A549 (cell line): ENCODE measurements around the gene CSTA. TPM values are rescaled to one million over a fixed set of nuclear protein-coding genes. Genes with fewer than 3 reads are reported as not detected.

Source experiments
- ATAC-seq, 2 experiments: fragments of 200-7000 bp in 1 of 2; fragments of >200 bp in 1 of 2; cut with Nextera tagmentation in 1 of 2; cut with Tn5 transposase in 1 of 2; 3 replicates each; pipeline versions ENCODE4 v1.8.0 to v1.9.1; 2018 to 2020; ENCODE audit warnings: mild to moderate bottlenecking in 1 of 2, moderate library complexity in 1 of 2
- CTCF ChIA-PET: fragments of 300-600 bp; sonication (Branson Sonifier 250); formaldehyde crosslinking; extraction: SDS; loops from one replicate; lab custom pipeline; 2021; ENCODE audit warnings: antibody characterized with exemption, inconsistent platforms; lab: Yijun Ruan, JAX
- POLR2A ChIA-PET: fragments of 350-600 bp; formaldehyde crosslinking; extraction: SDS; loops from one replicate; lab custom pipeline; 2021; ENCODE audit warnings: antibody characterized with exemption, inconsistent platforms; lab: Yijun Ruan, JAX
- DNase-seq, 2 experiments: peaks; one replicate each; pipeline versions ENCODE4 v3.0.0 to v3.0.0-alpha.2; 2011 to 2016; ENCODE audit warnings: low read depth in 1 of 2, low spot score in 1 of 2
- FAIRE-seq: peaks from 2 replicates; lab custom pipeline; 2011; peaks lifted over from hg19 to GRCh38; lab: Jason Lieb, UNC
- H3K27ac ChIP-seq, 2 experiments: fragments of >200 bp; sonication (Bioruptor Twin); formaldehyde crosslinking; 3 replicates each; pipeline ENCODE4 v1.5.1; 2016 to 2017
- H3K4me1 ChIP-seq: fragments of >200 bp; sonication (Bioruptor Twin); formaldehyde crosslinking; 3 replicates; pipeline ENCODE4 v1.6.1; 2016
- H3K4me2 ChIP-seq: fragments of >200 bp; sonication (Bioruptor Twin); formaldehyde crosslinking; 3 replicates; pipeline ENCODE4 v1.6.1; 2016
- H3K4me3 ChIP-seq: fragments of >200 bp; sonication (Bioruptor Twin); formaldehyde crosslinking; 3 replicates; pipeline ENCODE4 v1.5.1; 2016
- H3K9me3 ChIP-seq: fragments of >200 bp; sonication (Bioruptor Twin); formaldehyde crosslinking; 3 replicates; pipeline ENCODE4 v1.6.1; 2016
- BCL3 ChIP-seq: fragments of >200 bp; sonication (Bioruptor Twin); formaldehyde crosslinking; IDR thresholded peaks from 3 replicates; pipeline ENCODE4 v1.6.1; 2016
- BHLHE40 ChIP-seq: IDR thresholded peaks from 2 replicates; pipeline ENCODE4 v1.6.1; 2012; ENCODE audit warnings: low read depth, low read length, inconsistent platforms
- CBX2 ChIP-seq: fragments of 200-600 bp; sonication (generic); IDR thresholded peaks from 2 replicates; pipeline ENCODE4 v1.6.1; 2016; ENCODE audit warnings: low read depth, mild to moderate bottlenecking, borderline replicate concordance
- CBX8 ChIP-seq: fragments of 200-600 bp; sonication (generic); IDR thresholded peaks from 2 replicates; pipeline ENCODE4 v1.6.1; 2016
- CHD2 ChIP-seq: fragments of 150-350 bp; IDR thresholded peaks from 2 replicates; pipeline ENCODE4 v1.6.1; 2014; ENCODE audit warnings: low read length; ENCODE audit not compliant: partially characterized antibody
- CTCF ChIP-seq: fragments of >200 bp; sonication (Bioruptor Twin); formaldehyde crosslinking; IDR thresholded peaks from 3 replicates; pipeline ENCODE4 v1.5.1; 2016
- EHF ChIP-seq: fragments of 250-450 bp; sonication (Bioruptor Pico); IDR thresholded peaks from 2 replicates; pipeline ENCODE4 v1.5.0; 2020; ENCODE audit warnings: mild to moderate bottlenecking
- ELK1 ChIP-seq: fragments of 150-350 bp; IDR thresholded peaks from 2 replicates; pipeline ENCODE4 v1.6.1; 2014; ENCODE audit warnings: low read depth, mild to moderate bottlenecking, low read length
- EP300 ChIP-seq, 2 experiments: fragments of >200 bp; sonication (Bioruptor Twin); formaldehyde crosslinking; IDR thresholded peaks; 2 replicates in 1 of 2; 3 replicates in 1 of 2; pipeline ENCODE4 v1.6.1; 2016 to 2017
- GATA3 ChIP-seq: IDR thresholded peaks from 2 replicates; pipeline ENCODE4 v1.6.1; 2012; ENCODE audit warnings: borderline replicate concordance
- HES2 ChIP-seq: fragments of >200 bp; sonication (Bioruptor Twin); formaldehyde crosslinking; IDR thresholded peaks from 2 replicates; pipeline ENCODE4 v1.6.1; 2016
- HEYL ChIP-seq: fragments of 250-450 bp; sonication (Bioruptor Pico); IDR thresholded peaks from 2 replicates; pipeline ENCODE4 v1.8.0; 2021; ENCODE audit warnings: mild to moderate bottlenecking, moderate library complexity
- HMGXB4 ChIP-seq: fragments of 250-450 bp; sonication (Bioruptor Pico); IDR thresholded peaks from 2 replicates; pipeline ENCODE4 v1.5.0; 2021; ENCODE audit warnings: mild to moderate bottlenecking, moderate library complexity, borderline replicate concordance
- HOXA7 ChIP-seq: fragments of 250-450 bp; sonication (Bioruptor Pico); IDR thresholded peaks from 2 replicates; pipeline ENCODE4 v1.5.0; 2020; ENCODE audit warnings: mild to moderate bottlenecking, moderate library complexity
- HOXB13 ChIP-seq: fragments of 250-450 bp; sonication (Bioruptor Pico); IDR thresholded peaks from 2 replicates; pipeline ENCODE4 v1.5.0; 2020; ENCODE audit warnings: low read depth, mild to moderate bottlenecking, moderate library complexity
- KDM1A ChIP-seq: fragments of 200-600 bp; sonication (generic); IDR thresholded peaks from 2 replicates; pipeline ENCODE4 v1.6.1; 2016; ENCODE audit warnings: low read depth, mild to moderate bottlenecking
- MYC ChIP-seq: IDR thresholded peaks from 2 replicates; pipeline ENCODE4 v1.6.1; 2012; ENCODE audit warnings: mild to moderate bottlenecking, inconsistent platforms, low read length, improper control_type of control experiment, borderline replicate concordance
- NFE2L2 ChIP-seq: fragments of 150-350 bp; conservative IDR thresholded peaks from 2 replicates; pipeline ENCODE4 v1.6.1; 2014; ENCODE audit warnings: low read length
- NR3C1 ChIP-seq: fragments of >200 bp; sonication (Bioruptor Twin); formaldehyde crosslinking; IDR thresholded peaks from 3 replicates; pipeline ENCODE4 v1.6.1; 2017
- PBX3 ChIP-seq: IDR thresholded peaks from 2 replicates; pipeline ENCODE4 v1.6.1; 2012
- POLR2A ChIP-seq: IDR thresholded peaks from 2 replicates; pipeline ENCODE4 v1.6.1; 2012; ENCODE audit warnings: mild to moderate bottlenecking, low read length
- RARB ChIP-seq: fragments of 250-450 bp; sonication (Bioruptor Pico); IDR thresholded peaks from 2 replicates; pipeline ENCODE4 v1.8.0; 2021; ENCODE audit warnings: mild to moderate bottlenecking, moderate library complexity
- RCOR1 ChIP-seq: fragments of 150-350 bp; IDR thresholded peaks from 2 replicates; pipeline ENCODE4 v1.6.1; 2014; ENCODE audit warnings: antibody characterized with exemption, low read length, low read depth
- SMC3 ChIP-seq: fragments of >200 bp; sonication (Bioruptor Twin); formaldehyde crosslinking; IDR thresholded peaks from 3 replicates; pipeline ENCODE4 v1.6.1; 2018; ENCODE audit warnings: inconsistent platforms
- TFCP2L1 ChIP-seq: fragments of 250-450 bp; sonication (Bioruptor Pico); IDR thresholded peaks from 2 replicates; pipeline ENCODE4 v1.5.0; 2021; ENCODE audit warnings: mild to moderate bottlenecking
- TP53 ChIP-seq: fragments of 250-450 bp; sonication (Bioruptor Pico); IDR thresholded peaks from 2 replicates; pipeline ENCODE4 v1.5.0; 2021; ENCODE audit warnings: mild to moderate bottlenecking, moderate library complexity
- ZSCAN20 ChIP-seq: fragments of 250-450 bp; sonication (Bioruptor Pico); IDR thresholded peaks from 2 replicates; pipeline ENCODE4 v1.8.0; 2022; ENCODE audit warnings: mild to moderate bottlenecking, moderate library complexity
- WGBS: methylation state at CpG from one replicate; pipeline ENCODE4 v1.1.6; 2017; ENCODE audit errors: missing lambda C conversion rate; 5-methylcytosine and 5-hydroxymethylcytosine counted together
- polyA plus RNA-seq, 4 experiments: library from polyadenylated mRNA; depleted of rRNA in 3 of 4; stranded (reverse); fragments of >200 nt; fragmentation: RNase III in 1 of 4; extraction: RNeasy Plus Mini Kit Qiagen cat#74134 plus additional on column Dnase treatment in 1 of 4; gene quantifications; 2 replicates in 3 of 4; 3 replicates in 1 of 4; pipeline ENCODE4 v1.2.3, GENCODE V29; 2011 to 2017
- TF ChIP-seq, protein P1 (sequence below): IDR thresholded peaks from 2 replicates; pipeline ENCODE4 v1.6.1; 2012; ENCODE audit warnings: low read depth, borderline replicate concordance
- TF ChIP-seq, protein P2 (sequence below): fragments of 450-650 bp; IDR thresholded peaks from 2 replicates; pipeline ENCODE4 v1.6.1; 2014; ENCODE audit warnings: antibody characterized with exemption

The CSTA gene
- polyA plus RNA-seq, 2 of the 4 experiments (the other 2 are of a cell fraction): 0.41 to 7.8 TPM

GRCh38 chr3:122383771-122384697 lies 59.0 kb downstream of the CSTA start, which contains the start of gene FAM162A (continued):
- TF ChIP-seq NR3C1: no peak
- no peak for TF ChIP-seq EHF (CRISPR knock-in tag)
- no peak for TF ChIP-seq TFCP2L1 (CRISPR knock-in tag)
- TF ChIP-seq RCOR1: no peak
- TF ChIP-seq BCL3: peak; percentile 89
- no peak for TF ChIP-seq EP300 (IDR thresholded peaks at IDR 0.05)
- TF ChIP-seq NFE2L2: no peak
- TF ChIP-seq HEYL (CRISPR knock-in tag): no peak
- TF ChIP-seq KDM1A: no peak
- no peak for TF ChIP-seq GATA3
- TF ChIP-seq POLR2A: peak; percentile 90
- no peak for TF ChIP-seq CBX2
- no peak for TF ChIP-seq BHLHE40
- TF ChIP-seq MYC: peak; percentile 84
- no peak for TF ChIP-seq HOXA7 (CRISPR knock-in tag)
- no peak for TF ChIP-seq HMGXB4 (CRISPR knock-in tag)
- TF ChIP-seq, protein P1, sequence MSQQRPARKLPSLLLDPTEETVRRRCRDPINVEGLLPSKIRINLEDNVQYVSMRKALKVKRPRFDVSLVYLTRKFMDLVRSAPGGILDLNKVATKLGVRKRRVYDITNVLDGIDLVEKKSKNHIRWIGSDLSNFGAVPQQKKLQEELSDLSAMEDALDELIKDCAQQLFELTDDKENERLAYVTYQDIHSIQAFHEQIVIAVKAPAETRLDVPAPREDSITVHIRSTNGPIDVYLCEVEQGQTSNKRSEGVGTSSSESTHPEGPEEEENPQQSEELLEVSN: peak; percentile 75
- TF ChIP-seq RARB (CRISPR knock-in tag): no peak
- TF ChIP-seq CHD2: no peak
- no peak for TF ChIP-seq HES2
- no peak for TF ChIP-seq PBX3
- TF ChIP-seq TP53 (CRISPR knock-in tag): no peak
- TF ChIP-seq SMC3: peak; percentile 53
- no peak for TF ChIP-seq ZSCAN20
- TF ChIP-seq CBX8: no peak
- TF ChIP-seq HOXB13 (CRISPR knock-in tag): no peak
- TF ChIP-seq, all 56 proteins: peak for 11

DNA sequence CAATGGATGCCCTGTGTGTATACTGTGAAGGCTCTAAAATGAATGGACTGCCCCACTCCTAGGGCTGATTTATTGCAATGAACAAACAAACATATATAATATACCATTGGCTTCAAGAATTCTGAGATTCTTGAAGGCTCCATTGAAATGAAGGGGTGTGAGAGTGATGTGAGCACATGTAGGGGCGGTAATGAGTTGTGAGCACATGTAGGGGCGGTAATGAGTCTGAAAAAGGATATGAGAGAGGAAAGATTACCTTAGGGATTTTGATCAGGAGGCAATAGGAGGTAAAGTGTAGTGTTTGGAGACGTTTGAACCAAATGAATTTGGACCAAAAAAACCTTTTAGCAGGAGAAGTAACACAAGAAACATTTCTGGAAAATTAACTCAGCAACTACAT lies 62.7 kb downstream of the CSTA start:
- POLR2A ChIA-PET: no interaction called here
- TF ChIP-seq, protein P2, sequence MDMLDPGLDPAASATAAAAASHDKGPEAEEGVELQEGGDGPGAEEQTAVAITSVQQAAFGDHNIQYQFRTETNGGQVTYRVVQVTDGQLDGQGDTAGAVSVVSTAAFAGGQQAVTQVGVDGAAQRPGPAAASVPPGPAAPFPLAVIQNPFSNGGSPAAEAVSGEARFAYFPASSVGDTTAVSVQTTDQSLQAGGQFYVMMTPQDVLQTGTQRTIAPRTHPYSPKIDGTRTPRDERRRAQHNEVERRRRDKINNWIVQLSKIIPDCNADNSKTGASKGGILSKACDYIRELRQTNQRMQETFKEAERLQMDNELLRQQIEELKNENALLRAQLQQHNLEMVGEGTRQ: no peak
- TF ChIP-seq CTCF: no peak
- no peak for TF ChIP-seq NFE2L2
- no peak for TF ChIP-seq ELK1

More for the DNA sequence above, 62.7 kb downstream of the CSTA start:
- ATAC-seq (no peak), DNase-seq (no peak), FAIRE-seq (no peak)
- H3K27ac ChIP-seq: no peak overlapping the region
- H3K4me3 ChIP-seq: no peak overlapping the region
- H3K4me2 ChIP-seq: no peak overlapping the region
- no peaks in the 10 kb centered on the region for H3K9me3 ChIP-seq
- 63% methylated on average over 3 of the region's 3 CpGs for WGBS
- H3K4me1 ChIP-seq: peaks cover 7% of the 10 kb centered on the region; the same call in 1 of the 3 replicates
- CTCF ChIA-PET: no interaction called here
